Uterus (tissue), 4 donors: Measurements from ENCODE around the gene ARID5B. TPM values are rescaled to one million over a fixed set of nuclear protein-coding genes. Genes with fewer than 3 reads are reported as not detected.
A peak's percentile ranks its signal among the peaks of the same experiment; 100 is the strongest.

Experiments used
- DNase-seq, 2 donors: peaks; one replicate each; pipeline ENCODE4 v3.0.0-alpha.2; 2019 to 2020
- H3K27ac ChIP-seq, 2 donors: fragments of 200-600 bp; sonication (generic); 1 replicate in 1 of 2; 2 replicates in 1 of 2; pipeline ENCODE4 v1.5.1; 2016 to 2018
- H3K27me3 ChIP-seq, 2 donors: fragments of 200-600 bp; sonication (generic); one replicate each; pipeline ENCODE4 v1.5.1; 2018 to 2019; ENCODE audit warnings: control low read depth in 1 of 2
- H3K36me3 ChIP-seq, 2 donors: fragments of 200-600 bp; sonication (generic); one replicate each; pipeline ENCODE4 v1.5.1; 2019; ENCODE audit warnings: control low read depth in 1 of 2
- H3K4me1 ChIP-seq, 2 donors: fragments of 200-600 bp; sonication (generic); one replicate each; pipeline ENCODE4 v1.5.1; 2018 to 2019; ENCODE audit warnings: control low read depth in 1 of 2
- H3K4me3 ChIP-seq, 2 donors: fragments of 200-600 bp; sonication (generic); 1 replicate in 1 of 2; 2 replicates in 1 of 2; pipeline ENCODE4 v1.5.1; 2018 to 2019; ENCODE audit warnings: mild to moderate bottlenecking in 1 of 2
- H3K9me3 ChIP-seq, 2 donors: fragments of 200-600 bp; sonication (generic); one replicate each; pipeline ENCODE4 v1.5.1; 2019; ENCODE audit warnings: control low read depth in 1 of 2
- CTCF ChIP-seq, 4 experiments: fragments of 200-600 bp in 2 of 4; fragments of 450-650 bp in 2 of 4; sonication (generic) in 2 of 4; IDR thresholded peaks; one replicate each; pipeline ENCODE4 v1.5.1; 2016 to 2019; ENCODE audit warnings: antibody characterized with exemption in 4 of 4, mild to moderate bottlenecking in 2 of 4, moderate library complexity in 1 of 4
- POLR2A ChIP-seq, 2 donors: fragments of 450-650 bp; IDR thresholded peaks; one replicate each; pipeline ENCODE4 v1.6.1; 2016; ENCODE audit warnings: antibody characterized with exemption in 2 of 2, mild to moderate bottlenecking in 1 of 2, moderate library complexity in 1 of 2
- intact Hi-C: fragments of 100-400 bp; cut with DNase I; formaldehyde crosslinking; loops from one replicate; pipeline ENCODE4 v1.15.1; 2023; ENCODE audit warnings: low total_unique reads
- total RNA-seq, 4 donors: library from RNA; depleted of rRNA in 3 of 4; stranded (reverse); fragments of >200 nt in 3 of 4; gene quantifications; one replicate each; pipeline versions ENCODE4 v1.1.0 to v1.2.4, GENCODE V29; 2014 to 2023
- donor health status: DM: yes; HTN: yes; CAD: no.

The ARID5B gene
- total RNA-seq, 4 donors from 2014 or later = 38.7 to 64.1 (median 56.6) TPM

DNA sequence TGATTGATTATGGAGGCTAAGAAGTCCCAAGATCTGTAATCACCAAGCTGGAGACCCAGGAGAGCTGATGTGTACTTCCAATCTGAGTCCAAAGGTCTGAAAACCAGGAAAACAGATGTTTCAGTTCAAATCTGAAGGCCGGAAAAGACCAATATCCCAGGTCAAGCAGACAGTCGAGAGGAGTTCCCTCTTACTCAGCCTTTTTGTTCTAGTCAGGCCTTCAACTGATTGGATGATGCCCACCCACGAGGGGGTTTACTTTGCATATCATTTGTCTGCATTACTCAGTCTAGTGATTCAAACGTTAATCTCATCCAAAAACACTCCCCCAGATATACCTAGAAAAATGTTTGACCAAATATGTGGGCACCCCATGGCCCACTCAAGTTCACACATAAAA, 7.4 kb upstream of the ARID5B start:
- H3K27ac ChIP-seq = no peak overlapping the region
- no peaks in the 10 kb centered on the region for H3K4me1 ChIP-seq
- no peak overlapping the region for H3K4me3 ChIP-seq
- H3K9me3 ChIP-seq = no peaks in the 10 kb centered on the region
- intact Hi-C loops = no loop called here
- no peaks in the 10 kb centered on the region for H3K27me3 ChIP-seq
- DNase-seq = no peak
- no peaks in the 10 kb centered on the region for H3K36me3 ChIP-seq
- TF ChIP-seq POLR2A (IDR thresholded peaks at IDR 0.05) (no peak), CTCF (IDR thresholded peaks at IDR 0.05) (no peak)

- DNase-seq = no peak
- Histone ChIP-seq H3K9me3 (no peaks in the 10 kb centered on the region), H3K4me1 (peaks cover 0 to 4% of the 10 kb centered on the region in 2 donors), H3K4me3 (no peak overlapping the region), H3K27me3 (no peaks in the 10 kb centered on the region), H3K27ac (no peak overlapping the region), H3K36me3 (no peaks in the 10 kb centered on the region)
- intact Hi-C loops = no loop called here
- TF ChIP-seq POLR2A (IDR thresholded peaks at IDR 0.05) = no peak
Observed at GRCh38 chr10:61895898-61896600, 5.5 kb upstream of the ARID5B start.

- intact Hi-C loops = no loop called here
- no peaks in the 10 kb centered on the region for H3K27me3 ChIP-seq
- H3K36me3 ChIP-seq = no peaks in the 10 kb centered on the region
- H3K9me3 ChIP-seq = no peaks in the 10 kb centered on the region
- H3K4me3 ChIP-seq = peak overlapping the region; percentile 25 to 28
- peaks cover 0 to 4% of the 10 kb centered on the region in 2 donors for H3K4me1 ChIP-seq
- TF ChIP-seq CTCF (IDR thresholded peaks at IDR 0.05) (peak; percentile 50 to 64 (median 58)), POLR2A (IDR thresholded peaks at IDR 0.05) (no peak)
- peak; percentile 52 to 60 for DNase-seq
- peak overlapping the region; percentile 54 to 60 for H3K27ac ChIP-seq
Observed at GRCh38 chr10:61896854-61897661, 4.4 kb upstream of the ARID5B start.

DNA sequence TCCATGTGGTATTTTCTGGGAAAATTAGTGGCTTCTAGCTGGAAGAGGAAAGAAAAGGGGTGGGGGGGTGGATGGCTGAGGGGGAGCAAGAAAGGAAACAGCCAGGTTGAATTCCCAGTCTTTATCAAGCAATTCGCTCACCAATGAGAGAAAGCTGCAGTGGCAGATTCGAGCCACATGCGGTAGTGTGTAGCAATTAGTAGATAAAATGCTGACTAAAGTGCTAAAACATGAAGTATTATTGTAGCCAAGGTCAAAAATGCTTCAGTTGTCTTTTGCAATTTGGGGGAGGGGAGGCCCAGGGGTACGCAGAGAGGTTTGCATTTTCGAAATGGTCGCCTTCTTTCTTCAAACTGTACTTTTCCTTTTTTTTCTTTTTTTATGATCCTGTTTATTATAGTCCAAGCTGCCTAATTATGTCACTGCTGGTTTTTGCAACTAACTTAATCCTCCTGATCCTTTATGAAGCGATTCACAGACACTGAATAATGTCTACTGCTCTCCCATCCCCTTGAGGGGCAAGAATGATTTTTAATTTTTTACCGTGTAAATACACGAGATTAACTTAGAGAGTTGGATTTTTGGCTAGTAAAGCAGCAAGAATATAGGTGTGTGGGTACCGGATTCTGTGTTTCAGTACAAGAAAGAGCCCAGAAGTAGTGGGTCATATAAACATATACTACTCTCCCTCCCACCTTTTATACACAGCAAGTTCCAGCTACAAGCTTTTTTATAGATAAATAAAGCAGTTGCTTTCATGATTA, 3.6 kb upstream of the ARID5B start:
- H3K36me3 ChIP-seq = no peaks in the 10 kb centered on the region
- no peaks in the 10 kb centered on the region for H3K9me3 ChIP-seq
- peaks cover 0 to 4% of the 10 kb centered on the region in 2 donors for H3K4me1 ChIP-seq
- TF ChIP-seq POLR2A (IDR thresholded peaks at IDR 0.05) (no peak), CTCF (IDR thresholded peaks at IDR 0.05) (peak in 3 of 4 experiments; percentile 39 to 64 (median 60))
- DNase-seq = peak; percentile 52 to 65
- peak overlapping the region; percentile 54 to 60 for H3K27ac ChIP-seq
- no peaks in the 10 kb centered on the region for H3K27me3 ChIP-seq
- intact Hi-C loops = no loop called here
- H3K4me3 ChIP-seq = peak overlapping the region; percentile 25 to 28

- Histone ChIP-seq H3K36me3 (no peaks in the 10 kb centered on the region), H3K4me1 (peaks cover 0 to 4% of the 10 kb centered on the region in 2 donors), H3K4me3 (no peak overlapping the region), H3K9me3 (no peaks in the 10 kb centered on the region), H3K27ac (peak overlapping the region; percentile 54 to 60), H3K27me3 (no peaks in the 10 kb centered on the region)
- intact Hi-C loops = no loop called here
- TF ChIP-seq POLR2A (IDR thresholded peaks at IDR 0.05) (no peak), CTCF (IDR thresholded peaks at IDR 0.05) (no peak)
- DNase-seq = no peak
Observed at GRCh38 chr10:61898435-61898778, 3.1 kb upstream of the ARID5B start.
